Measurements from ENCODE around the gene RHD. TPM values are rescaled to one million over a fixed set of nuclear protein-coding genes. Genes with fewer than 3 reads are reported as not detected.
A peak's percentile ranks its signal among the peaks of the same experiment; 100 is the strongest.
"Not testable (repeated sequence)": the region's sequence is repeated elsewhere in the genome, so short reads cannot be mapped to it uniquely, and the experiment has no call there.

Gene RHD
- total RNA-seq, 2 experiments from 2014 or later: not detected

- DNase-seq (ENCODE audit: low spot score); H3K4me1 ChIP-seq (ENCODE audit: insufficient read depth, low read length, poor library complexity, severe bottlenecking); CTCF ChIA-PET (ENCODE audit: unreplicated experiment); H3K4me2 ChIP-seq (ENCODE audit: low read length); H4K20me1 ChIP-seq (ENCODE audit: insufficient read depth, low read length); H3K27ac ChIP-seq (ENCODE audit: low read depth, low read length, poor library complexity, severe bottlenecking); H3K4me3 ChIP-seq (ENCODE audit: low read depth, low read length, poor library complexity, severe bottlenecking); intact Hi-C loops (cut with micrococcal nuclease; ENCODE audit: unreplicated experiment); H2AFZ ChIP-seq (ENCODE audit: low read length); H3K9me3 ChIP-seq (ENCODE audit: low read length); BruUV-seq (replicated peaks); POLR2A ChIA-PET; H3K9me2 ChIP-seq (ENCODE audit: insufficient read depth, low read length); H3K36me3 ChIP-seq (ENCODE audit: insufficient read depth, low read length); H3K79me2 ChIP-seq (ENCODE audit: insufficient read depth, low read depth, low read length): not testable (repeated sequence)
These were observed 57.6 kb downstream of the RHD start for GRCh38 chr1:25329950-25330349.

GRCh38 chr1:25336922-25337354, 64.6 kb downstream of the RHD start:
- peak overlapping the region; percentile 97 for H3K4me2 ChIP-seq (ENCODE audit: low read length)
- CTCF ChIA-PET (ENCODE audit: unreplicated experiment); POLR2A ChIA-PET; H4K20me1 ChIP-seq (ENCODE audit: insufficient read depth, low read length); H3K36me3 ChIP-seq (ENCODE audit: insufficient read depth, low read length); H3K9me2 ChIP-seq (ENCODE audit: insufficient read depth, low read length); H3K9me3 ChIP-seq (ENCODE audit: low read length): not testable (repeated sequence)
- peak; percentile 32; the same call in 1 of the 2 replicates for TF ChIP-seq CTCF (conservative IDR thresholded peaks at IDR 0.05; ENCODE audit: low read length)
- H2AFZ ChIP-seq (ENCODE audit: low read length): peak overlapping the region; percentile 17; the same call in 1 of the 2 replicates
- peak overlapping the region; percentile 83 for H3K4me3 ChIP-seq (ENCODE audit: low read depth, low read length, poor library complexity, severe bottlenecking)
- DNase-seq (ENCODE audit: low spot score): peak; percentile 49
- H3K27ac ChIP-seq (ENCODE audit: low read depth, low read length, poor library complexity, severe bottlenecking): peak overlapping the region; percentile 15
- intact Hi-C loops (cut with micrococcal nuclease; ENCODE audit: unreplicated experiment): loop anchor here (5.0 kb wide), 1 partner anchor 90 kb away; the partner anchor contains the start of gene RSRP1
- TSS peak; percentile 75 for BruUV-seq (replicated peaks)
- peaks cover 19% of the 10 kb centered on the region for H3K4me1 ChIP-seq (ENCODE audit: insufficient read depth, low read length, poor library complexity, severe bottlenecking)
- peaks cover 38% of the 10 kb centered on the region for H3K79me2 ChIP-seq (ENCODE audit: insufficient read depth, low read depth, low read length)

DNA sequence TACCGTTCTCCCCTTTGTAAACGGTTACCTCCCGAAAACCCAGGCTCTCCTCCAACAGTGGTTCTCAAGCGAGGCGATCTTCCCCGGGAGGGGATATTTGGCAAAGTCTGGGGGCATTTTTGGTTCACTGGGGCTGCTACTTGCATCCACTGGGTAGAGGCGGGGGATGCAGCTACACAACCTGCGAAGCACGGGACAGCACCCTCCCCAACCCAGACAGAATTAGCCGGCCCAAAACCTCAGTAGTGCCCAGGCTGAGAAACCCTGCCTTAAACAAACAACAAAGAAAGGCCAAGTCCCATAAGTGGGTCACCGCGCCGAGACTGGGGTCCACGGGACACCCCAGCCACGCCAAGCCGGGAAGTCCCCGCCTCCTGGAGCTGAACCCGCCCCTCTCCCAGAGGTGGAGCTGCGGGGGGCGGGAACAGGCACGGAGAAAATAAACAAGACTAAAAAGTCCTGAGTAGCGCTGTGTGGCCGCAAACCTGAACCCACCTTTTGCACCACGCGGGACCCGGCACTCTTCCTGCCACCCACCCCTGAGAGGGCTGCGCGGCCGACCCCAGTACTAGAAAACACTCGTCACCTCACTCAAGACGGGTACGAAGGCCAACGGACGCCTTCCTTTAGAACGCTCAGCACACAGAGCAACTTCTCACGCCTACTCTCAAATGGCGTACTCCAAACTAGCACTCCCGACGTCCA, 65.3 kb downstream of the RHD start:
- peak overlapping the region; percentile 77; the same call in 1 of the 2 replicates for H2AFZ ChIP-seq (ENCODE audit: low read length)
- BruUV-seq (replicated peaks): not testable (repeated sequence)

More for the DNA sequence above, 65.3 kb downstream of the RHD start:
- H3K4me3 ChIP-seq (ENCODE audit: low read depth, low read length, poor library complexity, severe bottlenecking): peak overlapping the region; percentile 93
- DNase-seq (ENCODE audit: low spot score); POLR2A ChIA-PET; H3K9me2 ChIP-seq (ENCODE audit: insufficient read depth, low read length); H3K9me3 ChIP-seq (ENCODE audit: low read length); CTCF ChIA-PET (ENCODE audit: unreplicated experiment); H3K36me3 ChIP-seq (ENCODE audit: insufficient read depth, low read length); H4K20me1 ChIP-seq (ENCODE audit: insufficient read depth, low read length): not testable (repeated sequence)
- H3K4me2 ChIP-seq (ENCODE audit: low read length): peak overlapping the region; percentile 30
- H3K4me1 ChIP-seq (ENCODE audit: insufficient read depth, low read length, poor library complexity, severe bottlenecking): peaks cover 19% of the 10 kb centered on the region
- intact Hi-C loops (cut with micrococcal nuclease; ENCODE audit: unreplicated experiment): loop anchor here (5.0 kb wide), 1 partner anchor 90 kb away; the partner anchor contains the start of gene RSRP1
- H3K27ac ChIP-seq (ENCODE audit: low read depth, low read length, poor library complexity, severe bottlenecking): peak overlapping the region; percentile 86
- H3K79me2 ChIP-seq (ENCODE audit: insufficient read depth, low read depth, low read length): peaks cover 45% of the 10 kb centered on the region
